ENCODE results near the gene COL4A4.

COL4A4 gene

GRCh38 chr2:227163998-227164762, at the start of gene COL4A4, which contains the start of gene COL4A3:
Gene COL4A4, minus strand, starts transcription at chr2:227164205. Its CDS starts 16,722 bp downstream, at chr2:227147483.
Gene COL4A3, plus strand, starts transcription at chr2:227164624. Its CDS starts 103 bp downstream, at chr2:227164727.
- ChIA-PET CTCF (interaction anchor here (0.5 to 0.7 kb wide), 2 partner anchors 11 to 1837 kb away, joined by 3 read pairs; no protein-coding TSS in a partner anchor), POLR2A (no interaction called here)
- Histone ChIP-seq H3K4me3 (ENCODE audit: low read depth, low read length) (peak within 1 kb of the TSS; percentile 84), H3K4me1 (ENCODE audit: control insufficient read depth, insufficient read depth, low read length) (peaks cover 3% of the 10 kb centered on the region; the same call in 1 of the 2 replicates), H3K27ac (ENCODE audit: extremely low read depth, low read depth, low read length) (peak within 1 kb of the TSS; percentile 75; the same call in 1 of the 2 replicates), H3K9me3 (ENCODE audit: control insufficient read depth, insufficient read depth, low read depth, low read length) (no peaks in the 10 kb centered on the region), H3K36me3 (ENCODE audit: control insufficient read depth in 2 of 2, insufficient read depth in 1 of 2, low read length in 2 of 2) (no peaks in the 10 kb centered on the region)
- TF ChIP-seq ZNF239 (tag by site-specific recombination; IDR thresholded peaks at IDR 0.05): no peak
- no peak for TF ChIP-seq RBAK (tag by site-specific recombination; IDR thresholded peaks at IDR 0.05)
- TF ChIP-seq ZEB2 (tag by site-specific recombination; IDR thresholded peaks at IDR 0.05): peak; percentile 38; the same call in 1 of the 2 replicates
- TF ChIP-seq ZNF677 (tag by site-specific recombination; IDR thresholded peaks at IDR 0.05): no peak
- 0 out of 2 replicates have a peak, but pooled peaks have one; percentile 60 for TF ChIP-seq SP7 (tag by site-specific recombination; IDR thresholded peaks at IDR 0.05)
- no peak; the same call in 1 of the 2 replicates for TF ChIP-seq KLF17 (tag by site-specific recombination; IDR thresholded peaks at IDR 0.05)
- no peak for TF ChIP-seq ZNF585B (tag by site-specific recombination; IDR thresholded peaks at IDR 0.05)
- TF ChIP-seq ZBTB11 (tag by site-specific recombination; conservative IDR thresholded peaks at IDR 0.05; ENCODE audit: low read depth): no peak
- TF ChIP-seq MYNN (tag by site-specific recombination; IDR thresholded peaks at IDR 0.05; ENCODE audit: borderline replicate concordance): no peak
- no peak for TF ChIP-seq ZNF274 (IDR thresholded peaks at IDR 0.05; ENCODE audit: low read length)
- no peak for TF ChIP-seq ZNF274 (tag by site-specific recombination; IDR thresholded peaks at IDR 0.05; ENCODE audit: borderline replicate concordance)
- TF ChIP-seq HIC1 (tag by site-specific recombination; IDR thresholded peaks at IDR 0.05): peak; percentile 83
- peak; percentile 93 for TF ChIP-seq KLF10 (tag by site-specific recombination; IDR thresholded peaks at IDR 0.05)
- no peak for TF ChIP-seq ZNF18 (tag by site-specific recombination; IDR thresholded peaks at IDR 0.05)
- peak; percentile 67 for TF ChIP-seq SP2 (tag by site-specific recombination; IDR thresholded peaks at IDR 0.05)
- no peak for TF ChIP-seq ZNF623 (tag by site-specific recombination; IDR thresholded peaks at IDR 0.05)
- TF ChIP-seq ZNF76 (tag by site-specific recombination; IDR thresholded peaks at IDR 0.05; ENCODE audit: borderline replicate concordance, low read depth): no peak
- TF ChIP-seq ZNF350 (tag by site-specific recombination; IDR thresholded peaks at IDR 0.05): no peak
- TF ChIP-seq WT1 (tag by site-specific recombination; IDR thresholded peaks at IDR 0.05): peak; percentile 90
- no peak for TF ChIP-seq ZNF596 (tag by site-specific recombination; IDR thresholded peaks at IDR 0.05)
- no peak for TF ChIP-seq ZNF132 (tag by site-specific recombination; IDR thresholded peaks at IDR 0.05; ENCODE audit: borderline replicate concordance)
- TF ChIP-seq ZNF621 (tag by site-specific recombination; IDR thresholded peaks at IDR 0.05): no peak
- peak; percentile 90 for TF ChIP-seq ZNF341 (tag by site-specific recombination; IDR thresholded peaks at IDR 0.05; ENCODE audit: low read depth)
- peak; percentile 86 for TF ChIP-seq ZBTB20 (tag by site-specific recombination; IDR thresholded peaks at IDR 0.05)
- TF ChIP-seq ZNF391 (tag by site-specific recombination; IDR thresholded peaks at IDR 0.05; ENCODE audit: borderline replicate concordance, low read depth): no peak
- TF ChIP-seq ZSCAN23 (tag by site-specific recombination; IDR thresholded peaks at IDR 0.05): no peak
- TF ChIP-seq EGR2 (tag by site-specific recombination; IDR thresholded peaks at IDR 0.05; ENCODE audit: low read depth): peak; percentile 32; the same call in 1 of the 2 replicates
- TF ChIP-seq IKZF3 (tag by site-specific recombination; IDR thresholded peaks at IDR 0.05): no peak
- TF ChIP-seq ZNF366 (tag by site-specific recombination; conservative IDR thresholded peaks at IDR 0.05): 0 out of 2 replicates have a peak, but pooled peaks have one; percentile 26
- TF ChIP-seq ZFP69B (tag by site-specific recombination; IDR thresholded peaks at IDR 0.05): no peak
- TF ChIP-seq ZNF530 (tag by site-specific recombination; IDR thresholded peaks at IDR 0.05; ENCODE audit: low read depth): no peak

Data from HEK293 (cell line).